Measurements from ENCODE around the gene PDE8A. TPM values are rescaled to one million over a fixed set of nuclear protein-coding genes. Genes with fewer than 3 reads are reported as not detected.
"Not testable (repeated sequence)": the region's sequence is repeated elsewhere in the genome, so short reads cannot be mapped to it uniquely, and the experiment has no call there.

The PDE8A gene
- total RNA-seq, 1 donor, result 16.8 TPM

- no peak overlapping the region for H3K4me3 ChIP-seq (ENCODE audit: low read depth, low read length)
- TF ChIP-seq, protein P1, sequence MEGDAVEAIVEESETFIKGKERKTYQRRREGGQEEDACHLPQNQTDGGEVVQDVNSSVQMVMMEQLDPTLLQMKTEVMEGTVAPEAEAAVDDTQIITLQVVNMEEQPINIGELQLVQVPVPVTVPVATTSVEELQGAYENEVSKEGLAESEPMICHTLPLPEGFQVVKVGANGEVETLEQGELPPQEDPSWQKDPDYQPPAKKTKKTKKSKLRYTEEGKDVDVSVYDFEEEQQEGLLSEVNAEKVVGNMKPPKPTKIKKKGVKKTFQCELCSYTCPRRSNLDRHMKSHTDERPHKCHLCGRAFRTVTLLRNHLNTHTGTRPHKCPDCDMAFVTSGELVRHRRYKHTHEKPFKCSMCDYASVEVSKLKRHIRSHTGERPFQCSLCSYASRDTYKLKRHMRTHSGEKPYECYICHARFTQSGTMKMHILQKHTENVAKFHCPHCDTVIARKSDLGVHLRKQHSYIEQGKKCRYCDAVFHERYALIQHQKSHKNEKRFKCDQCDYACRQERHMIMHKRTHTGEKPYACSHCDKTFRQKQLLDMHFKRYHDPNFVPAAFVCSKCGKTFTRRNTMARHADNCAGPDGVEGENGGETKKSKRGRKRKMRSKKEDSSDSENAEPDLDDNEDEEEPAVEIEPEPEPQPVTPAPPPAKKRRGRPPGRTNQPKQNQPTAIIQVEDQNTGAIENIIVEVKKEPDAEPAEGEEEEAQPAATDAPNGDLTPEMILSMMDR (IDR thresholded peaks at IDR 0.05; ENCODE audit: insufficient read depth, low read depth, low read length), result no peak
- no peak for DNase-seq (ENCODE audit: low read depth)
These were observed 7.4 kb downstream of the PDE8A start for GRCh38 chr15:84988909-84989644.

DNA sequence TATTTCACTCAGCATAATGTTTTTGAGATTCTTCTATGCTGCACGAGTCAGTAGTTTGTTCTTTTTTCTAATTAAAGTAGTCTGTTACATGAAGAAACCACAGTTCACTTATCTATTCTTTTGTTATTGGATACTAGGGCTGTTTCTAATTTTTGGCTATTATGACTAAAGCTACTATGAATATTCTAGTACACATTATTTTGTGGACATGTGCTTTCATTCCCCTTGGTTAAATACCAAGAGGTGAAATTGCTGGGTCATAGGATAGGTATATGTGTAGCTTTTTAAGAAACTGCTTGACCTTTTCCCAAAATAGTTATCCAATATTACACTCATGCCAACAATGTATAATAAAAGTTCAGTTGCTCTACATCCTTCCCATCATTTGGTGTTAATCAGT is 8.9 kb downstream of the PDE8A start:
- no peak overlapping the region for H3K4me3 ChIP-seq (ENCODE audit: low read depth, low read length)
- DNase-seq (ENCODE audit: low read depth), result no peak
- TF ChIP-seq, protein P1 (IDR thresholded peaks at IDR 0.05; ENCODE audit: insufficient read depth, low read depth, low read length), result no peak

DNA sequence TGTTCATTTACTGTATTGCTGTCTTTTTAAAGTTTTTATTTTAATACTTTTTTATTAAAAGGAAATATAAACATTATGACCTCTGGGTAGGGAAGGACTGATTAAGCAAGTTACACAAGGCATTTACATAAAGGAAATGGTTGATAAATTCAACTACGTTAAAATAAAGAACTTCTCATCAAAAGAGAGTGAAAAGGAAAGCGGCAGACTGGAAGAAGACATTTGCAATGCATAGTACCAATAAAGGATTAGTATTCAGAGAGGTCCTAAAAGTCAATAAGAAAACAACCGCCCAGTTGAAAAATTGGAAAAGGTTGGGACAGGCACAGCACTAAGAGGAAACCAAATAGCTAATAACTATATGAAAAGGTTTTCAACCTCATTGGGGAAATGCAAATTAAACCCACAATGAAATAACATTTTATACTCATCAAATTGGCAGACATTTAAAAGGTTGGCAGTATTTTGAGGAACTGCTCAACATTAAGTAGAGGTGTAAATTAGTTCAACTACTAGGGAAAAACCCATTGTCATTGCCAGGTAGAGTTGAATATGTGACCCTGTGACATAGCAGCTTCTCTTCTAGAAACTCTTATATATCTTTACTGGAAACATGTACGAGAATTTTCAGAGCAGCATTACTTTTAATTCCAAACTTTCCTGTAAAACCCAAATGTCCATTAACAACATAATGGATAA is 9.5 kb downstream of the PDE8A start:
- H3K4me3 ChIP-seq (ENCODE audit: low read depth, low read length), result no peak overlapping the region
- DNase-seq (ENCODE audit: low read depth), result no peak
- TF ChIP-seq, protein P1 (IDR thresholded peaks at IDR 0.05; ENCODE audit: insufficient read depth, low read depth, low read length), result no peak

DNA sequence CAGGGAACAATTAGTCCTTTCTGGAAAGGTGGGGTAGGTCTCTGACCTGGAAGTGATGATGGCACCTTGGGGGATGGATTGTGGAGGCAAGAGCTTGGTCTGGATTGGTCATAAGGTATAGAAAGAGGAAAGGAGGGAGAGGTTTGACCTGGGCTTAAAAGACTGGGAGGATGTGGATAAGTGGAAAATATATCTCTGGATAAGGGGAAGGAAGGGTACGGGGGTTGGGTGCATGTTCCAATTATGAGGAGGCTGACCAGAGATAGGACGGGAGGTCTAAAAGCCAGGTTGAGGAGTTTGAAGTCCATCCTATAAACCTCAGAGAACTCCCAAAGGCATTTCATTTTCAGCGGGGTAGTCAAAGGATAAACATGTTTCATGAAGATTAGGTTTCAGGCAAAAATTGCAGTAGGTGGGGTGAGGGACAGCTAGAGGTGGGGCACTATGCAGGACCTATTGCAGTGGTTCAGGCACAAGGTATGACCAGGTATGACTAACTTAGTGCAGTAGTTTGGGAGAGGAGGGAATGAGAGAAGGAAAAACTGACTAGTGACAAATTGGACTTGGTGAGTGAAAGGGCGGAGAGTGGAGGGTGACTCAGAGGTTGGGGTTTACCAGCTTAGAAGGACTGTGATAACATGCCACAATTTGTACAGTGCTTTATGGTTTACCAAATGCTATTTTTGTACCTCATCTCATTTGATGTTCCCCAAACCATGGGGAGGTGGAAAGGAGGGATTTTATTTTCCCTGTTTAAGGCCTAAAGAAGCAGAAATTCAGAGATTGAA is 10.7 kb downstream of the PDE8A start:
- peak; percentile 76 for DNase-seq (ENCODE audit: low read depth)
- H3K4me3 ChIP-seq (ENCODE audit: low read depth, low read length), result no peak overlapping the region
- TF ChIP-seq, protein P1 (IDR thresholded peaks at IDR 0.05; ENCODE audit: insufficient read depth, low read depth, low read length), result no peak

GRCh38 chr15:84996055-84996454 is 14.4 kb downstream of the PDE8A start:
- no peak for DNase-seq (ENCODE audit: low read depth)
- TF ChIP-seq, protein P1 (IDR thresholded peaks at IDR 0.05; ENCODE audit: insufficient read depth, low read depth, low read length), result no peak
- H3K4me3 ChIP-seq (ENCODE audit: low read depth, low read length), result no peak overlapping the region

- H3K4me3 ChIP-seq (ENCODE audit: low read depth, low read length); DNase-seq (ENCODE audit: low read depth): not testable (repeated sequence)
These were observed 15.1 kb downstream of the PDE8A start for GRCh38 chr15:84996714-84997113.

- H3K4me3 ChIP-seq (ENCODE audit: low read depth, low read length); DNase-seq (ENCODE audit: low read depth): not testable (repeated sequence)
These were observed 15.6 kb downstream of the PDE8A start for GRCh38 chr15:84997214-84997613.

All from fibroblast of villous mesenchyme (primary cell).